HG02763 (cell line): Measurements from ENCODE around the gene SHISA6.
"Not testable (repeated sequence)": the region's sequence is repeated elsewhere in the genome, so short reads cannot be mapped to it uniquely, and the experiment has no call there.

ENCODE experiments used
- ATAC-seq: cut with Tn5 transposase; IDR thresholded peaks from one replicate; pipeline ENCODE4 v1.9.1; 2021; ENCODE audit warnings: mild to moderate bottlenecking, moderate library complexity; ENCODE audit not compliant: unreplicated experiment

Gene SHISA6

DNA sequence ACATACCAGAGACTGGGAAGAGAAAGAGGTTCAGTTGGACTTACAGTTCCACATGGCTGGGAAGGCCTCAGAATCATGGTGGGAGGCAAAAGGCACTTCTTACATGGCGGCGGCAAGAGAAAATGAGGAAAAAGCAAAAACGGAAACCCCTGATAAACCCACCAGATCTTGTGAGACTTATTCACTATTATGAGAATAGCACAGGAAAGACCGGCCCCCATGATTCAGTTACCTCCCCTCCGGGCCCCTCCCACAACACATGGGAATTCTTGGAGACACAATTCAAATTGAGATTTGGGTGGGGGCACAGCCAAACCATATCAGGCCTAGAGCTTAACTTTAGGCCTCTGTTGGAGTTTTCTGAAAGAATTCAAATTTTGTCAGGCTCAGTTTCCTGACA, 60.9 kb downstream of the SHISA6 start:
- ATAC-seq, result not testable (repeated sequence)

DNA sequence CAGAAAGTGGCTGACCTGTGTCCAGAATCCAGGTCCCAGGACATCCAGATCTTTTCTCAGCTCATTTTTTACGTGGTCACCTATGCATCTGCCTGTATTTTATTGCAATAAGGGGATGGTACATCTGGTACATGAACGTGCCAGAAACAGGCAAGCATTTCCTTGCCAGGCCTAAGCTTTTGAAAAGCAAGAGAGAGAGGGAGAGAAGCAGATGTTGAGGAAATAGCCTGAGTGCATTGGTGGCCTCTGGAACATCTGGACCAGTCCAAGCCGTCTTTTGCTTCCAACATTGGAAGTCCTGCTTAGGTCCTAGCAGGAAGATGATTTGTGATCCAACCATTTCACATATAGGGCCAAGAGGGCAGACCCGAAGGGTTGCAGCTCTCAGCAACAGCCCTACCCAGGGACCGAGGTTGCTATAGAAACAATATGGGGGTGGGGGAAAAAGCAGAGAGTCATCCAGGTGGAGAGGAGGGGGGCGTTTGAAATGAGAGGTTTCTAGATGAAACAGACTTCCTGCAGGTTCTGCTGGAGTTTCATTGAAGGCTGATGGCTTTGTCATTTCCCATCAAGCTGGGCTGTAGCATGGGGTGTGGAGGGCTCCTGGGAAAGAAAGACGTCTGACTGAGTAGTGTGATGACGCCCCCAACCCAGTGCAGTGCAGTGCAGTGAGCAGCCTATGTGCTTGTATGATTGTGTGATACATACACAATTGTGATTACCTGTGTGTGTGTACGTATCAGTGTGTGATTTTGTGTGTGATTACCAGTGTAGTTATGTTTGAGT, 61.6 kb downstream of the SHISA6 start:
- ATAC-seq, result no peak

DNA sequence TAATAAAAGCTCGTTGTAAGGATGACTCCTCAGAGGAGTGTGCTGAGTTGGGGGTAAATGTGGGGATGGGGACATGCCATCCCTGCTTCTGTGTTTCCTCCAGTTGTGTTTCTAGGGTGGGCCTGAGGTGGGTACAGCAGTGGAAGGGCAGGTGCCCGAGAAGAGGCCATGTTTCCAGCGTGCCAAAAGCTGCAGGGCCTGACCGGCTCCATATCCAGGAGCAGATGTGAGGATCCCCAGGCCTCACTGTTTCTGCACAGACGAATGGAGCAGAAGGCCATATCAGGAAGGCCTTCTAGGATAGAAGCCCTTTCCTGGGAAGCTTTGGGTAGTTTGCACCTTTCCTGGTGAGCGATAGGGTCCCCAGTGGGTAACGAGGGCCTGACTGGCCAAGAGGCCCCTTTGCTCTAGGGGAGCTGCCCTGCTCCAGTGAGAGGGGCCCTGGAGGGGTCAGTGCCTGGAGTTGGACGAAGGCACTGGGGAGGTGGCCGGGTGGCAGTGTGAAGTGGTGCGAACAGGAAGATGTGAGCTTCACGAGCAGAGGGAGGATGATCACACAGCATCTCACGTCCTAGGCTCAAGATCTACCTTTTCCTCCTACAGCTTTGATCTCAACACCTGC, 62.9 kb downstream of the SHISA6 start:
- no peak for ATAC-seq

DNA sequence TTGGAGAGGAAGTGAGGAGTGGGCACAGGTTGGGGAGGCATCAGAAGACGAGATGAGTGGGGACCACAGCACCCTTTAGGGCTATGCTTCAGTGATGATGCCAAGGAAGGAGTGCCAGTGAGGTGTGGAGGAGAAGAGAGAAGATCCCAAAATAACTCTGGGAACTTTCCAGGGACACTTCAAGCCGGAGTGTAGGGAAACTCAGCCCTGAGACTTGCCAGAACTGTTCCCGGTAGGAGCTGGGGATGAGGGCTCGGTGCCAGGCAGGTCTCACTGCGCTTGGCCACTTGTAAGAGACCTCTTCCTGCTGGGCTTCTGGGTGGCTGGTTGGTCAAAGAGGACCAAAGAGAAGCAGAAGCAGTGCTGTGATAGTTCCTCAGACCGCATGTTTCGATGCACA, 63.6 kb downstream of the SHISA6 start:
- no peak for ATAC-seq

DNA sequence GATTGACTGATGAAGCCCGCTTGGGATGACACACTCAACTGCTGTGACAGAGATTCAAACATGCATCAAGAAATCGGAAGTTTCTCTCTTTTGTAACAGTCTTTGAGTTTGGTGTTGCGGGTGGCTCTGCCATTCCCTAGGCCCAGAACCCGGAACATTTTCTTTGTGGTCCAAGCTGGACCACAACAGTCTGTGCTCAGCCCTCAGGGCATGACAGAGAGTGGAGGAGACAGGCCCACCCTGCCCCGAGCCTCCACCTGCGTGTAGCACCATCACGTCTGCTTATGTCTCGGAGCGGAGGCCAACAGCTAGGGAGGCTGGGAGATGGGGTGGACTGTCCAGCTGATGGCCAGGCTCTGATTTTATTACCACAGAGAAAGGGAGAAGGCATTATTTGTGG, 64.5 kb downstream of the SHISA6 start:
- no peak for ATAC-seq

DNA sequence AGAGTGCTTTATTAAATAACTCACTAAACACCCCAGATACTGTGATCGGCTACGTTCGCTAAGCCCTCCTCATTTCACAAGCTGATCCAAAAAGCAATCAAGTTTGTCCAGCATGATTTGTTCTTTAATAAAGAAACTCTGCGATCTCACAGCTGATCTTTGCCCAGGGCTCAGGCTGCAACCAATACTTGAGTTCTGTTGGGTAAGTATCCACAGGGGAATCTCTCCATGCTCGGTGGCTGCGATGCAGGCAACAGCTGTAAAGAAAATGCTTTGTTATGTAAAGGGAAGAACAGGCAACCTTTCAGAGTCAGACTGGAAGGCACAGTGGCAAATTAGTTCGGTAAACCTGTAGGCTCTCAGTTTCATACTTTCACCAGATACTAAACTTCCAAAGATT, 67.5 kb downstream of the SHISA6 start:
- ATAC-seq, result no peak

DNA sequence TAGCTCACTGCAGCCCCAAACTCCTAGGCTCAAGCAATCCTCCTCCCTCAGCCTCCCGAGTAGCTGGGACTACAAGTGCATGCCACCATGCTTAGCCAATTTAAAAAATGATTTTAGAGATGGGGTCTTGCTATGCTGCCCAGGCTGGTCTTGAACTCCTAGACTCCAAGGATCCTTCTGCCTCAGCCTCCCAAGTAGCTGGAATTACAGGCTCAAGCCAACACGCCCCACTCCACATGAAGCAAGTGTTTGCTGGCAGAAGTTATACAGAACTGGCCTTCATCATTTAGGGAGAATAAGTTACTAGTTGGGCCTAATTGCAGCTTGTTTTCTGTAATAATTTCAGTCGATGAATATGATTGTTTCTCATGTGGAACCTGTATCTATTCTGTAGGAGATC, 68.0 kb downstream of the SHISA6 start:
- ATAC-seq, result no peak

DNA sequence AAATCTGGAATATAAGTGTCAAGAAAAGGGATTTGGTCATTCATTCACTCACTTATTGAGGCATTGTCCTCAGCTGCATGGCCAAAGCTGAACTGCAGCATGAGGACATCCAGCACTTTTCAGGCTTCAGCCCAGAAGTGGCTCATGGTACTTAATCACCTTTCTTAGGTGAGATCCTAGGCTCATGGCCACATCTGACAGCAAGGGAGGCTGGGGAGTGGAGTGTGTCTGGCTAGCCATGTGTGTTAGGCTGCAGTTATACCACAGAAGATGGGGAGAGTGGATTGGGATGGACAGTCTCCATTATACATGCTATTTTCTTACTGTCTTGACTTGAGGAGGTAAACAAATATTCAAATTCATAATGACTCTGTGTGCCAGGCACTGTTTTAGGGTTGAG, 68.8 kb downstream of the SHISA6 start:
- ATAC-seq, result no peak

DNA sequence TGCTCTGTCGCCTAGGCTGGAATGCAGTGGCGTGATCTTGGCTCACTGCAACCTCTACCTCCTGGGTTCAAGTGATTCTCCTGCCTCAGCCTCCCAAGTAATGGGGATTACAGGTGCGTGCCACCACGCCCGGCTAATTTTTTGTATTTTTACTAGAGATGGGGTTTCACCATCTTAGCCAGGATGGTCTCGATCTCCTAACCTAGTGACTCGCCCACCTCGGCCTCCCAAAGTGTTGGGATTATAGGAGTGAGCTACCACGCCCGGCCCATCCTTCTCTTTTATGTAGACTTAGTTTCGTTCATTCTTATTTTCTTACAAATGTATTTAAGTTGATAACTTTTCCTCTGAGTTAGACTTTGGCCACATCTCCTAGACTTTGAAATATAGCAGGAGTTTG, 75.4 kb downstream of the SHISA6 start:
- not testable (repeated sequence) for ATAC-seq

DNA sequence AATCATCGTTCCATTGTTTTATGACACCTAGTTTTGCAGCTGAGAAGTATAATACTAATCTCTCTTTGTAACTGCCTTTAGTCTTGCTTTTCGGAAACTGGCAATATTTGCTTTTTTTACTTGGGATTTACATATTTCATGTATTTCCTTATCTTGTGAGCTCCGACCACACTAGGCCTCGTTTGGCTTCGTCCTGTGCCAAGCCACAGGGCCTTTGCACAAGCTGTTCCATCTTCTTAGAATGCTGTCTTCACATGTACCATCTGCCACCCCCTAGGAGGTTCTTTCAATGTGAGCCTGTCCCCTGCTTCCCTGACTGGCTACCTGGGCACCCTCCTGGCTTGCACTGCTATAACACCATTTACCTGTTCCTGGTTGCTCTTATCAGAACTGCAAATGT, 77.2 kb downstream of the SHISA6 start:
- no peak for ATAC-seq

DNA sequence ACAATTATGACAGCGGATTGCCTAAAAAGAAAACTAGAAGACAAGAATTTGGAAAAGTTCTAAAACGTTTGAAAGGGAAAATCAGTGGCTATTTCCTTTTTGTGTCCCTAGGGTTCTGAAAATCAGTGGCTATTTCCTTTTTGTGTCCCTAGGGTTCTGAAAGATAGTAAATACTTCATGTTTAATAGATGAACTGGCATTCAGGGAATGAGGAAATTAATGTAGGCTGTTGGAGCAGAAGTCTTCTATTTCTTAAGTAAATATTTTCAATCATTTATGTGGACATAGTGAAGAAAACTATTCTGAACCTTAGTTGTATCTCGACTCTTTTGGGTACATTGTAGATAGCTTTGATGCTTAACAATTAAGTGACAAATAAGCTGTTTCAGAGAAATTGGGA, 78.9 kb downstream of the SHISA6 start:
- ATAC-seq, result no peak

DNA sequence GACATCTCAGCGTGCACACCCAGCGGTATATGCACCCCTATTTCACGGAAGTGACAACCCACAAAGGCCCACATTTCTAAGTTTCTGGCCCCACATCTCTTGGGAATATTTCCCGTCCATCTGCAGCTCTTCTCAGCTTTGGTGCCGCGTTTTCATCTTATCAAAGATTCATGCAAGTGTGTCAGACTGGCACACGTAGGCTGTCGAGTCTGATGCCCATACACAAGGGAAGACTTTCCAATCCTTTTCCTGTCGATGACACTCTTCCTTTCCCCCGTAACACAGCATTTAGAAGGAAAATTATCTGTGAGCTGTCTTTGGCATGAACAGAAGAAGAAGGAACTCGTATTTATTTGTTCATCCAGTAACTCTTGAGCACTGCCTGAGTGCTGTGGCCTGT, 83.0 kb downstream of the SHISA6 start:
- ATAC-seq, result no peak

DNA sequence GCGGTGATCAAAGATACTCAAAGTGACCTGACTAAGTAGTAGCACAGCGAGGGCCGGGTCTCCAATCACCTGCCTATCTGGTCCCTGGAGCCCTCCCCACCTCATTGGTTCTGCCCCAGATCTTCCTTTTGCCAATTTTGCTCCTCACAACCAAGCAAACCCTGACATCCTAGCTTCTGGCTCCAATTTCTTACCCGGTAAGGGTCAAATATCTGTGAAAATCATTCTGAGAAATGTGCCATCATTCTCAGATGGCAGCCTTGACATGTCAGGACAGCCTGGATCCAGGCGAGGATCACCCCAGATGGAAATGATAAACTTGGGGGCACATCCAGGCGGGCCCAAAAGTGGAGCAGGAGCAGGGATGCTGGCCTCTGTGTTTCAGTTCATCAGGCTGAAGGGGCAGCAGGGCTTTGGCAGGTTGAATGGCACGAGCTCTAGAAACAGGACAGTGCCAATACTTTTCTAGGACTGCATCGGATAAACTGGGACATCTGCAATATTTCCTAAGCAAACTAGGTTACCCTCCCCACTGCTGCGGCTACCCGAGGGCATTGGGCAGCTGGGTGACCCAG, 83.9 kb downstream of the SHISA6 start:
- ATAC-seq, result no peak

DNA sequence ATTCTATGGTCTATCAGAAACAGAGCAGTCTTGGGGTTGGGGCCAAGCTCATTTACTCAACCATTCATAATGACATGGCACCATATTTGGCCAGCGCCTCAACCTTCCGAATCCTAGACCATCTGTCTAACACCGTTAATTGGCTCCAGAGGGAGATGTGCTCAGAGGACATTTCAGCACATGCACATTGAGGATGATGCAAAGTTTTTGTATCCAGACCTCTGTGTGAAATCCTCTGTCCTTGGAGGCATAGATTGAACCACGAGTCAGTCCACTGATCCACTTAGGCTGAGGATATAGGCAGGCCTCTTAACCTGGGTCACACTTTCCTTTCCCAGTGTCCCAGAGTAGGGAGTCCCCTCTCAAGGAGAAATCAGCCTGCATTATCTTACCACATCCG, 85.5 kb downstream of the SHISA6 start:
- ATAC-seq, result no peak

DNA sequence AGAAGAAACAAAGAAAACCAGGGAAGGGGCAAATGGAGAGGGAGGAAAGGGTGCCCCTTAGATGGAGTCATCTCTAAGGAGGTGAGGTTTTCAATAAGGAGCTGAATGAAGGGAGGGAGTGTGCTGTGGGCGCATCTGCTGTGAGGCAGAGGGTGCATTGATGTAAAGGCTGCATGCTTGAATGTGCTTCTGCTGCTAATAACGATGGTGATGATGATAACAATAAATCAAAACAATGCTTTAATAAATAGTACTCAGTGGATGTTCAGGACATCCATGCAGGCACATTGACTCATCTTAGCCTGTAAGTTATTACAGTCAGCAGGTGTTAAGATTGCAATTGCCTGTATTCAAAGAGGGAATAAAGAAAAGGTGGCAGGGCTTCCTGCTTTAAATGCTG, 87.8 kb downstream of the SHISA6 start:
- no peak for ATAC-seq

DNA sequence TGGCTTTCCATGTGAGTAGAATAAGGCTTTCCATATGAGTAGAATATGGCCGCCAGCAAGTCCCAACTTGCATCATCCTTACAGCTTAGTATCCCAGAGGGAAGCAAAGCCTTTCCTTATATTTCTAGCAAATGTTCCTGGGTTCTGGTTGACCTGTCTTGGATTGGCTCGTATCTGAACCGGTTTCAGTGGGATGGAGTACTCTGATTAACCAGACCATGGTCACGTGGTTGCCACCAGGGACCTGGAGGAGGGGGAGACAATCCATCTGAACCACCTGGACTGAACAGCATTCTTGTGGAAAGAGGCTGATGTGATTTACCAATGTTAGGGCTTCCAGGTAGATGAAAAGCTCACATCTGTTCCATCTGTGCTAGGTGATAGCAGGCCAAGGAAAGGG, 89.0 kb downstream of the SHISA6 start:
- no peak for ATAC-seq

DNA sequence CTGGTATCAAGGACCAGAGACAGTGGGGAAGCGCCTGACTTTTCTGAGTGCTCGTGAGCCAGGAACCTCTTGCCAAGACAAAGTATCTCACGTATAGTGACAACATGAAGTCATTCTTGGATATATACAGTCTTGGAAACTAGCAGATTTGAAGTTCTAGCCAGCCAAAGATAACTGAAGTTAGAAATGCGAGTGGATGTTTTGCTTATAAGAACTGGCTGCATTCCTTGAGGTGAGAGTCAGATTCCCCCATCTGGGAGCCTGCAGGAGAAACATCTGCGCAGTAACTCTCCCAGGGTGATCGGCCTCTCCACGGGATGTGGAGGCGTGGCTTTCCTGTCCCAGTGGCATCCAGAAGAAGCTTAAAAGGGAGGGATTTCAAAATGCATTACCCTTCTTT, 89.8 kb downstream of the SHISA6 start:
- ATAC-seq, result no peak

DNA sequence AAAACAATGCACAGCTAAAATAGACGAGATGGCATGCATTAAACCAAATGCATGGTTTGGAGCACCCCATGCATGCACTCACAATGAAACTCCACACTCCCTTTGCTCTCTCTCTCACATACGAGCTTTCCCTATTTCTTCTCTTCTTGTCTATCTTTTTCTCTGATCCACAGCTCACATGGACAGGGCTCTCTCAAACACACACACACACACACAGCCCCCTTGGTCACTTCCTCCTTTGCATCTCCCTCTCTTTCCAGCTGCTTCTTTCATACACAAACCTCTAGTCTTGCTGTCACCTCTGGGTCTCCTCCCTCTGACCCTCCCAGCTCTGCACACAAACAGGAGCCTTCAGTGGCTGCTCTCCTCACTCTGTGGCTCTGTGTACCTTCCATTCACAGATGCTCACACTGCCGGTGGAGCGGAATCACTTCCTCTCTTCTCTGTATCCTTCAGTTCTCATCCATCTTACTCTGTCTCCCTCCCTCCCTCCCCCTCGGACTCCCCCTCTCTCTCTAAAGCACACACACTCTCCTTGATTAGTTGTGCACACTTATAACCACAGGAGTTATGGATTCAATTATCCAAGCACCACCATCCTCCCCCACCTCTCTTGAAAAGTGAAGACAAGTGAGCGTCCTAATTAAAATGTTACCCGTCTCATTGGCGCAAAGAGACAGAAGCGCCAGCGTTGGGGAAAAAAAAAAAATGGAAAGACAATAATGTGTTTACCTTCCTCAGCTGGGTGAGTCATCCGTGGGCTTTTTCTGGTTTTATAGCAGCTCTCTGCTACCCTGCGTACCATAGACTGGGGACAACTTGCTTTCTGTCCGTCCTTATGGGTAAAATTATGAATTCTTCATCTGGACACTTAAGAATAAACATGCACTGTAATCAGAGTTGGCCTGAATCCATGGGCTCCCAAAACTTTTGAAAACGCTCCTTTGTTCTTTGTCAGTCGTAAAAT, 90.8 kb downstream of the SHISA6 start:
- no peak for ATAC-seq

DNA sequence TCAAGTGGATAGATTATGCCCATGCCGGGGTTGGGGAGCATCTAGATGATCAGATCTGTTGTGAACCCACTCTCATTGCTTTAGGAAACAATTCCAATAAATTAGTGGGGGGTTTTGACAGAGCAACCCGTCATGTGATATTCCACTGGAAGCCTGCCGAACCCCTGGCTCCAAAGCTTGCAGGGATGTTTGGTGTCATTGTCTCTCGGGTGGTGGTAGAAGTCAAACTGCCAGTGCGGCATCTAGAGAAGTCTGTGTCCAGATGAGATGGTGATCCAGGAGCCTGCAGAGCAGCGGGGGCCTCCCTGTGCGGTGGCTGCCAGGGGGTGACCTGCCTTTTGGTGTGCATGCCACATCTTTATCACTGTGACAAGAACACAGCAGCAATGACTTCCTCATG, 91.7 kb downstream of the SHISA6 start:
- no peak for ATAC-seq

DNA sequence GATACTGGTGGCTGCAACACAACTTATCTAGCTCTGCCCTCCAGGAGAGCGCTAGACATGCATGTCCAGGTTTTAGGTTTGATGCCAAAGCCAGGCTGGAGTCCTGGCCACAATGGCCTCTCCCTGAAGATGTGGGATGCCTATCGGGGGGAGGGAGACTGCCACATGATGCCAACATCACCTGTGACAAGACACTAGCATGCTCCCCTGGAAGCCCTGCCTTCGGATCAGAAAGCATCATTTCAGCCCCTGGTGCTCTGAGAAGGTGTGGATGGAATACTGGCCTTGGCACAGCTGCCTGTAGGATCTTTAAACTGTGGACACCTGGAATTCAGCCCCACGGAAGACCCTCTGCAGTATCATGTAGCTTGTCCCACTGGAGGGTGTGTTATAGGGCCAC, 93.5 kb downstream of the SHISA6 start:
- ATAC-seq, result no peak

DNA sequence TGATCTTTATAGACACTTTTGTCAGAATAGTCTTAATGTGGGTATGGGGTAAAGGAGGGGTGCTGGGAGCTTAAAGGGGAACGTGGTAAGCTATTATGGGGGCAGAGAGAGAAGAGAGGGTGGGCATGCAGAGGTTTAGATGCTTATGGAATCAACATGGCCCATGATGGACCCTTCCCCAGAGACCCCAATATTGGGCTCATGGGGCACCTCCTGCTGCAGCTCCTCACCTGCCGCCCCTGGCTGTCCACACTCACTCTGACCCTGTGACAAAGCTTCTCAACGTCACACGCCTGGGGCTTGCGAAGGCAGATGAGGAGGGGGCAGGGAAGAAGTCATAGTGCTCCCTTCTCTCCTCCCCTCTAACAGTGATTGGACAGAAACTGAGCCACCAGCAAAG, 95.3 kb downstream of the SHISA6 start:
- no peak for ATAC-seq
